PFSK-1 (cell line): ENCODE measurements around the gene SMIM44.

Experiments used
- FOXP2 ChIP-seq: optimal IDR thresholded peaks from 2 replicates; pipeline ENCODE3; 2011; ENCODE audit warnings: borderline replicate concordance, control low read depth, inconsistent platforms; ENCODE audit not compliant: insufficient read depth; ENCODE audit errors: extremely low read length, extremely low read depth
- POLR2AphosphoS5 ChIP-seq: IDR thresholded peaks from 2 replicates; pipeline ENCODE4 v1.6.1; 2012; ENCODE audit warnings: low read depth, mild to moderate bottlenecking, control low read depth, low read length, moderate library complexity
- REST ChIP-seq, 2 experiments: IDR thresholded peaks; 2 replicates each; pipeline versions ENCODE4 v1.6.1 to v1.8.0; 2011 to 2012; ENCODE audit warnings: low read depth in 2 of 2, low read length in 2 of 2, control low read depth in 1 of 2, inconsistent platforms in 1 of 2, mild to moderate bottlenecking in 1 of 2, moderate library complexity in 1 of 2; ENCODE audit not compliant: insufficient read depth in 1 of 2
- SIN3A ChIP-seq: IDR thresholded peaks from 2 replicates; pipeline ENCODE4 v1.6.1; 2012; ENCODE audit warnings: mild to moderate bottlenecking, low read length, moderate library complexity, borderline replicate concordance; ENCODE audit not compliant: insufficient read depth
- TAF1 ChIP-seq: IDR thresholded peaks from 2 replicates; pipeline ENCODE4 v1.6.1; 2012; ENCODE audit warnings: low read length, control low read depth, borderline replicate concordance; ENCODE audit not compliant: insufficient read depth

Gene SMIM44

GRCh38 chr19:3513229-3514140 is 30.2 kb upstream of the SMIM44 start:
- TF ChIP-seq FOXP2 (no peak), TAF1 (no peak), POLR2AphosphoS5 (no peak), SIN3A (no peak), REST (IDR thresholded peaks at IDR 0.05; ENCODE audit: insufficient read depth in 1 of 2, low read depth in 2 of 2, low read length in 2 of 2) (no peak)

DNA sequence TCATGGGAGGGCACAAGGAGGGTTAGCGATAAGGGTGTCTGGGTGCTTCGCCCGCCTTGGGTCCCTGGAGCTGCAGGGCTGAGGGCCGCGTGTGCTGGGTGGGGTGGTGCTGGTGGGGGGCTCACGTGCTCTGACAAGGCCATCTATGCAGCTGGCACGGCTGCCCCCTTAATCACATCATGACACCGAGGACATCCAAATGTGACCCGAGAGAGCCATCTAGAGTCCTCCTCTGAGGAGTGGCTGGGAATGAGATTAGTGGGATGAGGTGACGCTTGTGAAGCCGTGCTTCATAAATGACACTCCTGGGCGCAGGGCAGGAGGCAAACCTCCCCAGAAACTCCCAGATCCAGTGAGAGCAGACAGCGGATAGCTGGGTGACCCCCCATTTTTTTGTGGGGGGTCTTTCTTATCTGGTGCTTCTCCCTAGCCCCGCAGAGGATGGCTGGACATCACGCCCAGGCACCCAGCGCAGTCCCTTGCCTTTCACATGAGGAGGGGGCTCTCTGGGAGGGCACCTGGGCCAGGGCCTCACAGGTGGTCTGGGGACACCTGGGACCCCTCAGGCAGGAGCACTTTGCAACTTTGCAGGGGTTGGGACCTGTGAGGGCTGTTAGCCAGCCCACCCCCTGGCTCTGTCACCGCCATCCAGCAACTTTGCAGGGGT is 29.5 kb upstream of the SMIM44 start:
- TF ChIP-seq TAF1 (no peak), POLR2AphosphoS5 (no peak), FOXP2 (no peak), REST (IDR thresholded peaks at IDR 0.05; ENCODE audit: insufficient read depth in 1 of 2, low read depth in 2 of 2, low read length in 2 of 2) (no peak), SIN3A (no peak)

- no peak for TF ChIP-seq SIN3A
- TF ChIP-seq REST (IDR thresholded peaks at IDR 0.05; ENCODE audit: insufficient read depth in 1 of 2, low read depth in 2 of 2, low read length in 2 of 2) = no peak
- TF ChIP-seq TAF1 = no peak
- no peak for TF ChIP-seq POLR2AphosphoS5
- no peak for TF ChIP-seq FOXP2
These were observed 28.4 kb upstream of the SMIM44 start for GRCh38 chr19:3511506-3512251.

DNA sequence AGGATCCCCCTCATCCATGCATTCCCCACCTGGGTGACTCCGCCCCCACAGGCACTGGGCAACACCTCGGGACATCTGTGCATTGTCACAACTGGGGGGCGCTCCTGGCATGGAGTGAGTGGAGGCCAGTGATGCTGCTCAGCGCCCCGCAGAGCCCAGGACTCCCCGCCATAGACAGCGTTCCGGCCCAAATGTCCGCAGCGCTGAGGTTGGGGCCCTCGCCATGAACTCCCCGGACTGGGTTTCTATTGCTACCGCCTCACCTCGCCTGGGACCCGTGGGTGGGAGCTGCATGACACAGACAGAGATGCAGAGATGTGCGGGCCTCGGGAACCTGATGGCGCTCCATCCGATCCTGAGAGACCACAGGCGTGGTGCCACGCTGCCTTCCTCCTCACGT is 27.5 kb upstream of the SMIM44 start:
- TF ChIP-seq SIN3A (no peak), TAF1 (no peak), FOXP2 (no peak), POLR2AphosphoS5 (no peak), REST (IDR thresholded peaks at IDR 0.05; ENCODE audit: insufficient read depth in 1 of 2, low read depth in 2 of 2, low read length in 2 of 2) (no peak)
